MCF 10A (cell line): ENCODE measurements around the gene PSMB3. TPM values are rescaled to one million over a fixed set of nuclear protein-coding genes. Genes with fewer than 3 reads are reported as not detected.

Experiments used
- BruUV-seq: library from RNA; stranded (reverse); fragments of 400-500 nt; replicated peaks from 2 replicates; lab custom pipeline; 2021; lab: Mats Ljungman, UMichigan
- CTCF ChIA-PET: fragments of 300-600 bp; sonication (Branson Sonifier 250); formaldehyde crosslinking; extraction: SDS; loops from one replicate; lab custom pipeline; 2021; ENCODE audit warnings: antibody characterized with exemption, inconsistent platforms; lab: Yijun Ruan, JAX
- POLR2A ChIA-PET: fragments of 300-600, 350-650 bp; sonication (Branson Sonifier 250); formaldehyde crosslinking; extraction: SDS; loops from one replicate; lab custom pipeline; 2020; ENCODE audit warnings: antibody characterized with exemption, inconsistent platforms; lab: Yijun Ruan, JAX
- DNase-seq: peaks from one replicate; pipeline ENCODE4 v3.0.0-alpha.2; 2018; ENCODE audit not compliant: unreplicated experiment
- H3K27ac Mint-ChIP-seq: one replicate; pipeline ENCODE4 v1.8.0; 2022; ENCODE audit warnings: mild to moderate bottlenecking, low read depth, mixed read lengths; ENCODE audit not compliant: unreplicated experiment
- H3K27me3 Mint-ChIP-seq: one replicate; pipeline ENCODE4 v1.8.0; 2022; ENCODE audit warnings: mixed read lengths; ENCODE audit not compliant: insufficient read depth, unreplicated experiment
- H3K36me3 Mint-ChIP-seq: one replicate; pipeline ENCODE4 v1.8.0; 2022; ENCODE audit warnings: mild to moderate bottlenecking, moderate library complexity, mixed read lengths; ENCODE audit not compliant: insufficient read depth, unreplicated experiment
- H3K4me1 Mint-ChIP-seq: one replicate; pipeline ENCODE4 v1.8.0; 2022; ENCODE audit warnings: mixed read lengths; ENCODE audit not compliant: insufficient read depth, unreplicated experiment
- H3K4me3 Mint-ChIP-seq: one replicate; pipeline ENCODE4 v1.8.0; 2022; ENCODE audit warnings: mild to moderate bottlenecking, moderate library complexity, mixed read lengths; ENCODE audit not compliant: unreplicated experiment
- H3K9me3 Mint-ChIP-seq: one replicate; pipeline ENCODE4 v1.8.0; 2022; ENCODE audit warnings: mixed read lengths; ENCODE audit not compliant: unreplicated experiment
- intact Hi-C: fragments of 100-400 bp; cut with micrococcal nuclease; formaldehyde crosslinking; loops from 2 replicates; pipeline ENCODE4 v1.14.1; 2022
- total RNA-seq: library from RNA; stranded (reverse); gene quantifications from 2 replicates; pipeline ENCODE4 v1.2.3, GENCODE V29; 2022
- TF ChIP-seq, protein P1 (sequence below): fragments of 200-600 bp; IDR thresholded peaks from one replicate; pipeline ENCODE4 v1.8.0; 2022; ENCODE audit warnings: antibody characterized with exemption, mild to moderate bottlenecking; ENCODE audit not compliant: unreplicated experiment

The PSMB3 gene
- total RNA-seq, 1 experiment from 2014 or later, result 145 TPM

- intact Hi-C loops, result no loop called here
- CTCF ChIA-PET, result interaction anchor here (0.6 to 1.6 kb wide), 2 partner anchors 50 to 692 kb away, joined by 3 to 5 read pairs; no protein-coding TSS in a partner anchor
- no TSS peak for BruUV-seq
Measured at GRCh38 chr17:38727736-38728135, 24.8 kb upstream of the PSMB3 start.

GRCh38 chr17:38728290-38728831 lies 24.2 kb upstream of the PSMB3 start:
- H3K4me3 Mint-ChIP-seq, result no peak overlapping the region
- intact Hi-C loops, result no loop called here
- POLR2A ChIA-PET, result interaction anchor here (1.2 to 2.2 kb wide), 7 partner anchors 10 to 26 kb away, joined by 3 to 18 read pairs (median 8); partner anchors contain the start of gene PSMB3

More at GRCh38 chr17:38727736-38728135, 24.8 kb upstream of the PSMB3 start:
- H3K4me3 Mint-ChIP-seq, result no peak overlapping the region
- TF ChIP-seq, protein P1, sequence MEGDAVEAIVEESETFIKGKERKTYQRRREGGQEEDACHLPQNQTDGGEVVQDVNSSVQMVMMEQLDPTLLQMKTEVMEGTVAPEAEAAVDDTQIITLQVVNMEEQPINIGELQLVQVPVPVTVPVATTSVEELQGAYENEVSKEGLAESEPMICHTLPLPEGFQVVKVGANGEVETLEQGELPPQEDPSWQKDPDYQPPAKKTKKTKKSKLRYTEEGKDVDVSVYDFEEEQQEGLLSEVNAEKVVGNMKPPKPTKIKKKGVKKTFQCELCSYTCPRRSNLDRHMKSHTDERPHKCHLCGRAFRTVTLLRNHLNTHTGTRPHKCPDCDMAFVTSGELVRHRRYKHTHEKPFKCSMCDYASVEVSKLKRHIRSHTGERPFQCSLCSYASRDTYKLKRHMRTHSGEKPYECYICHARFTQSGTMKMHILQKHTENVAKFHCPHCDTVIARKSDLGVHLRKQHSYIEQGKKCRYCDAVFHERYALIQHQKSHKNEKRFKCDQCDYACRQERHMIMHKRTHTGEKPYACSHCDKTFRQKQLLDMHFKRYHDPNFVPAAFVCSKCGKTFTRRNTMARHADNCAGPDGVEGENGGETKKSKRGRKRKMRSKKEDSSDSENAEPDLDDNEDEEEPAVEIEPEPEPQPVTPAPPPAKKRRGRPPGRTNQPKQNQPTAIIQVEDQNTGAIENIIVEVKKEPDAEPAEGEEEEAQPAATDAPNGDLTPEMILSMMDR, result no peak
- H3K4me1 Mint-ChIP-seq, result peaks cover 7% of the 10 kb centered on the region
- H3K36me3 Mint-ChIP-seq, result peaks cover 12% of the 10 kb centered on the region
- H3K27me3 Mint-ChIP-seq, result no peaks in the 10 kb centered on the region
- POLR2A ChIA-PET, result interaction anchor here (0.7 to 2.2 kb wide), 6 partner anchors 9 to 360 kb away, joined by 3 to 18 read pairs (median 6); no protein-coding TSS in a partner anchor
- DNase-seq, result no peak
- no peak overlapping the region for H3K27ac Mint-ChIP-seq
- no peaks in the 10 kb centered on the region for H3K9me3 Mint-ChIP-seq

DNA sequence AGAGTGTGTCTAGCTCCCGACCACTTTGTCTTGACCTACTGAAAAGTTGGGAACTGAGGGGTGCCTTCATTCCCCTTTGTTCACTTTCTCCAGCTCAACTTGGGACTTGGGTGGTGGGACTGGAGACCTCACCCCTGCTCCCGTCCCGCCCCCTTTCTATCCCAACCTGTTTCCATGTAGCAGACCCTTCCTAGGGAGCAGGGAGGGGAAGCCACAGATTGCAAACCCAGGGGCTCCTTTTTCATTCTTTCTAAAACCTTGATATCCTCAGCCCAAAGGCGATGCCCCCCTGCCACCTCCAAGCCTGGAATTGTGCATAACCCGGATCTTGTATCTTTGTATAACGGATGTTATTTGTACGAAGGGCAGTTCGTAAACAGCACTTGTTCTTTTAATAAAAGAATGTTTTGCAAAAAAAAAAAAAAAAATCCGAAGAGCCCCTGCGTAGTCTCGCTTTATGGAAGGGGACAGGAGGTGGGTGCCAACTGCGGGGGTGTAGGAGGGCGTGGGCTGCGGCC lies 23.1 kb upstream of the PSMB3 start:
- no TSS peak for BruUV-seq
- no peak for DNase-seq
- Mint-ChIP-seq H3K36me3 (peaks cover 22% of the 10 kb centered on the region), H3K27me3 (no peaks in the 10 kb centered on the region), H3K9me3 (no peaks in the 10 kb centered on the region), H3K4me3 (peak overlapping the region; percentile 87), H3K27ac (no peak overlapping the region), H3K4me1 (peaks cover 14% of the 10 kb centered on the region)
- TF ChIP-seq, protein P1, result no peak
- ChIA-PET CTCF (interaction anchor here (0.7 to 1.6 kb wide), 5 partner anchors 8 to 118 kb away, joined by 3 to 5 read pairs (median 3); no protein-coding TSS in a partner anchor), POLR2A (interaction anchor here (1.1 to 2.2 kb wide), 7 partner anchors 11 to 27 kb away, joined by 3 to 18 read pairs (median 8); partner anchors contain the start of gene PSMB3)
- intact Hi-C loops, result no loop called here

More at GRCh38 chr17:38728290-38728831, 24.2 kb upstream of the PSMB3 start:
- no peak overlapping the region for H3K27ac Mint-ChIP-seq
- no peak for DNase-seq
- no peaks in the 10 kb centered on the region for H3K27me3 Mint-ChIP-seq
- CTCF ChIA-PET, result interaction anchor here (0.6 to 1.6 kb wide), 6 partner anchors 10 to 1411 kb away, joined by 3 to 5 read pairs (median 3); no protein-coding TSS in a partner anchor
- TF ChIP-seq, protein P1, result no peak
- peaks cover 12% of the 10 kb centered on the region for H3K36me3 Mint-ChIP-seq
- BruUV-seq, result no TSS peak
- H3K9me3 Mint-ChIP-seq, result no peaks in the 10 kb centered on the region
- H3K4me1 Mint-ChIP-seq, result peaks cover 13% of the 10 kb centered on the region
